Heart left ventricle (tissue), 13 donors: ENCODE results near the gene OR1N1.

Source experiments
- CTCF ChIP-seq, 12 donors: fragments of 200-600 bp; sonication (generic) in 4 of 12; IDR thresholded peaks; one replicate each; pipeline versions ENCODE4 v1.5.0 to v1.8.0; 2018 to 2022; ENCODE audit warnings: antibody characterized with exemption in 12 of 12, mild to moderate bottlenecking in 5 of 12
- POLR2A ChIP-seq, 2 donors: fragments of 450-650 bp; IDR thresholded peaks; one replicate each; pipeline ENCODE4 v1.6.1; 2017; ENCODE audit warnings: antibody characterized with exemption in 2 of 2, mild to moderate bottlenecking in 2 of 2, moderate library complexity in 2 of 2
- donor health status: ischemic (EF 13 %, LVEDD 7.1; RV severe dilation, severe dysfunction).
- donor health status: DM: no; HTN: yes; CAD: no.
- donor health status: DM: no; HTN: no; CAD: no.
- donor health status: ischemic (EF 25% LVEDD 6.9; RV normal size, moderate dysfunction).
- donor health status: ischemic (EF 25% LVEDD 5.7; RV mildly dilated, moderate dysfunction).
- donor health status: ischemic (EF 35%, LVEDD 5.7; RV mildly dilated, moderate dysfunction).
- donor health status: nonischemic (EF 11% LVEDD 7.7; RV severe dilation, severe dysfunction).
- donor health status: DM: yes; HTN: yes; CAD: no.
- donor health status: PGD.
- donor health status: ischemic (EF 29% LVEDD 5.4; RV normal size, mild dysfunction).
- donor health status: nonischemic (EF 23%, LVEDD 6.1; RV moderate dilation, normal function).

- TF ChIP-seq CTCF (IDR thresholded peaks at IDR 0.05): no peak
- TF ChIP-seq POLR2A (IDR thresholded peaks at IDR 0.05): no peak
These were observed 8.9 kb downstream of the OR1N1 start for GRCh38 chr9:122518226-122518625.
